Fibroblast of skin of left quadriceps (primary cell): Measurements from ENCODE around the gene BST1.
A peak's percentile ranks its signal among the peaks of the same experiment; 100 is the strongest.
"Not testable (repeated sequence)": the region's sequence is repeated elsewhere in the genome, so short reads cannot be mapped to it uniquely, and the experiment has no call there.

Experiments used
- DNase-seq, 2 experiments: peaks; one replicate each; pipeline ENCODE4 v3.0.0-alpha.2; 2013; ENCODE audit warnings: low read depth in 2 of 2

Gene BST1

GRCh38 chr4:15749001-15749400 lies 46.1 kb downstream of the BST1 start:
- DNase-seq: no peak

GRCh38 chr4:15751153-15751552 lies 48.3 kb downstream of the BST1 start:
- no peak for DNase-seq

- no peak for DNase-seq
Measured at GRCh38 chr4:15753081-15753480, 50.2 kb downstream of the BST1 start.

GRCh38 chr4:15753786-15754185 lies 50.9 kb downstream of the BST1 start:
- DNase-seq: no peak

GRCh38 chr4:15754323-15754722 lies 51.5 kb downstream of the BST1 start:
- DNase-seq: peak; percentile 17 to 20

GRCh38 chr4:15755321-15756155 lies 52.7 kb downstream of the BST1 start:
- no peak for DNase-seq

GRCh38 chr4:15756361-15756861 lies 53.5 kb downstream of the BST1 start:
- DNase-seq: no peak

GRCh38 chr4:15757054-15757453 lies 54.2 kb downstream of the BST1 start:
- no peak for DNase-seq

- no peak for DNase-seq
Measured at GRCh38 chr4:15758294-15758693, 55.4 kb downstream of the BST1 start.

GRCh38 chr4:15762460-15762859 lies 59.6 kb downstream of the BST1 start:
- not testable (repeated sequence) for DNase-seq

- no peak for DNase-seq
Measured at GRCh38 chr4:15765391-15765790, 62.5 kb downstream of the BST1 start.

GRCh38 chr4:15765910-15766697 lies 63.2 kb downstream of the BST1 start:
- no peak for DNase-seq

- DNase-seq: no peak
Measured at GRCh38 chr4:15766821-15767220, 64.0 kb downstream of the BST1 start.

GRCh38 chr4:15769202-15769601 lies 66.3 kb downstream of the BST1 start:
- no peak for DNase-seq

- DNase-seq: no peak
Measured at GRCh38 chr4:15771216-15772058, 68.6 kb downstream of the BST1 start.

- no peak for DNase-seq
Measured at GRCh38 chr4:15774020-15774420, 71.2 kb downstream of the BST1 start.

GRCh38 chr4:15776871-15777648 lies 74.2 kb downstream of the BST1 start:
- DNase-seq: no peak

- no peak for DNase-seq
Measured at GRCh38 chr4:15777697-15778288, 74.9 kb downstream of the BST1 start.

- DNase-seq: no peak
Measured at GRCh38 chr4:15778289-15779241, 75.7 kb downstream of the BST1 start, which contains the start of gene CD38. Gene CD38, plus strand, starts transcription at chr4:15778328. Its CDS starts 87 bp downstream, at chr4:15778415.
